Pancreas (tissue), 10 donors: ENCODE data around the gene TENM3. TPM values are rescaled to one million over a fixed set of nuclear protein-coding genes. Genes with fewer than 3 reads are reported as not detected.

Source experiments
- ATAC-seq, 4 donors: fragments of 200-7000 bp; cut with Tn5 transposase; one replicate each; pipeline versions ENCODE4 v1.8.0 to v1.9.1; 2020; ENCODE audit warnings: mild to moderate bottlenecking in 4 of 4, moderate library complexity in 4 of 4
- DNase-seq, 6 donors: peaks; one replicate each; pipeline ENCODE4 v3.0.0-alpha.2; 2020
- FAIRE-seq: peaks from 2 replicates; lab custom pipeline; 2012; peaks lifted over from hg19 to GRCh38; lab: Jason Lieb, UNC
- H3K27ac ChIP-seq, 4 donors: fragments of 200-600 bp; sonication (generic); 1 replicate in 3 of 4; 2 replicates in 1 of 4; pipeline versions ENCODE4 v1.5.0 to v1.8.0; 2020
- H3K27me3 ChIP-seq, 4 donors: fragments of 200-600 bp; one replicate each; pipeline ENCODE4 v1.8.0; 2021
- H3K36me3 ChIP-seq, 3 donors: fragments of 200-600 bp; sonication (generic) in 1 of 3; one replicate each; pipeline versions ENCODE4 v1.5.0 to v1.8.0; 2020 to 2021
- H3K4me1 ChIP-seq, 3 donors: fragments of 200-600 bp; one replicate each; pipeline ENCODE4 v1.8.0; 2021
- H3K4me3 ChIP-seq, 4 donors: fragments of 200-600 bp; sonication (generic) in 2 of 4; one replicate each; pipeline versions ENCODE4 v1.5.0 to v1.8.0; 2020 to 2021
- H3K9me3 ChIP-seq, 4 donors: fragments of 200-600 bp; one replicate each; pipeline ENCODE4 v1.8.0; 2021
- CTCF ChIP-seq, 4 donors: fragments of 200-600 bp; sonication (generic) in 3 of 4; IDR thresholded peaks; one replicate each; pipeline versions ENCODE4 v1.5.0 to v1.8.0; 2021; ENCODE audit warnings: antibody characterized with exemption in 4 of 4
- WGBS, 2 donors: extraction: QIAGEN DNeasy Blood & Tissue Kit; methylation state at CpG; one replicate each; pipeline ENCODE4 v1.1.7; 2013; 5-methylcytosine and 5-hydroxymethylcytosine counted together
- intact Hi-C, 3 donors: fragments of 100-400 bp; cut with DNase I; formaldehyde crosslinking; loops; one replicate each; pipeline versions ENCODE4 v1.11.1 to v1.14.2; 2022
- polyA plus RNA-seq, 2 donors: library from polyadenylated mRNA; stranded (reverse); fragments of 200-250 nt; gene quantifications; one replicate each; pipeline ENCODE4 v1.2.3, GENCODE V29; 2013
- total RNA-seq, 6 donors: library from RNA; stranded (reverse); fragmentation: NEBNext Ultra II Directional in 4 of 6; extraction: Animal tissue kit (Norgen Biotek cat#: 25700) in 4 of 6; gene quantifications; one replicate each; pipeline versions ENCODE4 v1.2.1 to v1.2.4, GENCODE V29; 2021 to 2023
- donor health status: healthy with polysubstance abuse.
- donor health status: DM: no; HTN: no; CAD: no; lungs with moderate emphysema.
- donor health status: DM: no; HTN: no; CAD: no.
- donor health status: control.
- donor health status: control.
- donor health status: Bipolar disorder and iron deficiency.
- donor health status: DM: yes; HTN: yes; CAD: no.
- donor health status: DM: no; HTN: no; CAD: no.
- donor health status: DM: no; HTN: no; CAD: no.
- donor health status: DM: yes; HTN: yes; CAD: no.

The TENM3 gene
- total and polyA plus RNA-seq, 8 donors: 0.99 to 6.1 (median 4.4) TPM

GRCh38 chr4:182754895-182755294, 511.7 kb downstream of the TENM3 start:
- no peaks in the 10 kb centered on the region for H3K36me3 ChIP-seq
- no peak for TF ChIP-seq CTCF (IDR thresholded peaks at IDR 0.05)
- no peaks in the 10 kb centered on the region for H3K27me3 ChIP-seq
- ATAC-seq (no peak), DNase-seq (no peak), FAIRE-seq (no peak)
- H3K4me1 ChIP-seq: no peaks in the 10 kb centered on the region
- H3K4me3 ChIP-seq: no peak overlapping the region
- 80 to 83% methylated on average over 5 of the region's 5 CpGs for WGBS, 2 donors
- no peaks in the 10 kb centered on the region for H3K9me3 ChIP-seq
- H3K27ac ChIP-seq: no peak overlapping the region
- intact Hi-C loops: no loop called here

DNA sequence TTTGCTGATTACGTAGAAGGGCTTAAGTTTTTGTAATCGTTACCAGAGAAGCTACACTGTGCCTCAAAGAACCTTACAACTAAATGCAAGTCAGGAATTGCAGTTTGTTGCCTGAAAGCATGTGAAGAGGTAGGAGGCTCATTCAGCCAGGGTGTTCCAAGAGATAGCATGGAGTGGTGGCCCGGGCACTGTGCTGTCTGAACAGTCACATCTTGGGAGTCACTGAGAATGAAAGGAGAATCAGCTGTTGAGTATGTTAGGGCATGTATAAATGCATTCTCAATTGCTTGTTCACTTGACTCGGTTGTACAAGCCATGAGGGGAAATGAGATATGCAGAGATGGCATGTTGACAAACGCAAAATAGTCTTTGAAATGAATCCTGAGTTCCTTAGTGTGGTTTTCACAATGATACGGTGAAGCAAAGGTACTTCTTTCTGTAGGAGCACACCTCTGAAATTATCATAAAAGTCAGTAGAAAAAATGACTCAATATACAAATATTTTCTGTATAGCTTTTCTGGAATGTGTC, 513.0 kb downstream of the TENM3 start:
- Histone ChIP-seq H3K4me1 (no peaks in the 10 kb centered on the region), H3K4me3 (no peak overlapping the region), H3K9me3 (no peaks in the 10 kb centered on the region), H3K27ac (no peak overlapping the region), H3K27me3 (no peaks in the 10 kb centered on the region), H3K36me3 (no peaks in the 10 kb centered on the region)
- intact Hi-C loops: no loop called here
- FAIRE-seq: no peak
- no peak for TF ChIP-seq CTCF (IDR thresholded peaks at IDR 0.05)
- DNase-seq: no peak
- no peak for ATAC-seq
- WGBS, 2 donors: 92% methylated on average over 6 of the region's 6 CpGs

GRCh38 chr4:182758273-182758672, 515.1 kb downstream of the TENM3 start:
- WGBS, 2 donors: 74 to 83% methylated on average over 12 of the region's 12 CpGs
- Histone ChIP-seq H3K27ac (no peak overlapping the region), H3K27me3 (no peaks in the 10 kb centered on the region), H3K4me1 (no peaks in the 10 kb centered on the region), H3K9me3 (no peaks in the 10 kb centered on the region), H3K36me3 (no peaks in the 10 kb centered on the region), H3K4me3 (no peak overlapping the region)
- DNase-seq (no peak), ATAC-seq (no peak), FAIRE-seq (no peak)
- intact Hi-C loops: no loop called here
- TF ChIP-seq CTCF (IDR thresholded peaks at IDR 0.05): no peak

- Histone ChIP-seq H3K4me3 (no peak overlapping the region), H3K36me3 (no peaks in the 10 kb centered on the region), H3K27me3 (no peaks in the 10 kb centered on the region), H3K27ac (no peak overlapping the region), H3K4me1 (no peaks in the 10 kb centered on the region), H3K9me3 (no peaks in the 10 kb centered on the region)
- DNase-seq: no peak
- FAIRE-seq: no peak
- ATAC-seq: no peak
- no peak for TF ChIP-seq CTCF (IDR thresholded peaks at IDR 0.05)
- intact Hi-C loops: no loop called here
- WGBS, 2 donors: 85 to 90% methylated on average over 6 of the region's 6 CpGs
Measured at GRCh38 chr4:182760551-182761043, 517.4 kb downstream of the TENM3 start.

GRCh38 chr4:182764137-182764536, 520.9 kb downstream of the TENM3 start:
- TF ChIP-seq CTCF (IDR thresholded peaks at IDR 0.05): no peak
- intact Hi-C loops: no loop called here
- no peak for DNase-seq
- no peaks in the 10 kb centered on the region for H3K9me3 ChIP-seq
- ATAC-seq: no peak
- WGBS, 2 donors: 52 to 59% methylated on average over 4 of the region's 4 CpGs
- H3K27me3 ChIP-seq: no peaks in the 10 kb centered on the region
- no peak overlapping the region for H3K27ac ChIP-seq
- no peak for FAIRE-seq
- H3K4me3 ChIP-seq: no peak overlapping the region
- no peaks in the 10 kb centered on the region for H3K4me1 ChIP-seq
- H3K36me3 ChIP-seq: no peaks in the 10 kb centered on the region
